ENCODE results near the gene ZRANB2. TPM values are rescaled to one million over a fixed set of nuclear protein-coding genes. Genes with fewer than 3 reads are reported as not detected.

The ZRANB2 gene
- total and polyA plus RNA-seq, 2 donors (not counting 1 experiment from before 2014, with no cell fraction given): 46.9 to 160 TPM

DNA sequence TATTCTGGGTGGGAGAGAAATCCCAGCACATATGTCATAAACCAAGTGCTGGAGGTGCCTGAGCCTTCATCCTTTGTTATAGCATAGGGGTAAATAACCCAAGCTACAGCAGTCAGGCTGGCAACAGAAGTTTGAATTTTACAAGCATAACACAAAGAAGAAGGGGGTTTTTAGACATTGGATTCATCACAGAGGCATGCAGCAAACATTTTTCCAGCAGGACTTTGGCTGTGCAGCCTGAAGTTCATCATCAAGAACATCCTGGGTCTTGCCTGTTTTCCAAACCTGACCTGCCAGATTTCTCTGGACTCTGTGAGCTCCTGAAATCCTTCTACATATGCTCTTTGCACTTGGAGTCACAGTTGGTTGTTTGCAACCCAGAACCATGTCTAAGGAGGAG, 49.4 kb downstream of the ZRANB2 start:
- Histone ChIP-seq H3K4me2 (replicated peaks; ENCODE audit: low read depth, low read length, poor library complexity, severe bottlenecking) (no peak overlapping the region), H4K20me1 (ENCODE audit: control insufficient read depth, insufficient read depth, low read length, poor library complexity, severe bottlenecking) (no peaks in the 10 kb centered on the region), H3K36me3 (replicated peaks in 1 of 2; ENCODE audit: control extremely low read depth in 1 of 2, control insufficient read depth in 1 of 2, extremely low read depth in 1 of 2, insufficient read depth in 2 of 2, low read length in 1 of 2) (no peaks in the 10 kb centered on the region), H3K27ac (ENCODE audit: low read length in 2 of 2) (no peak overlapping the region), H3K27me3 (replicated peaks in 1 of 4; ENCODE audit: control extremely low read depth in 1 of 4, control insufficient read depth in 3 of 4, insufficient read depth in 4 of 4, low read length in 3 of 4) (peaks cover 0 to 10% (median 3%) of the 10 kb centered on the region in 4 experiments), H3K4me1 (ENCODE audit: control insufficient read depth in 2 of 2, insufficient read depth in 2 of 2, low read length in 2 of 2) (no peaks in the 10 kb centered on the region), H3K9me3 (ENCODE audit: control extremely low read depth in 1 of 3, control insufficient read depth in 2 of 3, insufficient read depth in 1 of 3, low read length in 2 of 3) (no peaks in the 10 kb centered on the region), H3K79me2 (ENCODE audit: control insufficient read depth, insufficient read depth, low read length) (no peaks in the 10 kb centered on the region), H2AFZ (ENCODE audit: insufficient read depth, low read depth, low read length, poor library complexity, severe bottlenecking) (no peak overlapping the region), H3K4me3 (ENCODE audit: control extremely low read depth in 1 of 5, extremely low read depth in 1 of 5, insufficient read depth in 1 of 5, low read depth in 2 of 5, low read length in 4 of 5) (no peak overlapping the region), H3K9ac (ENCODE audit: low read length) (no peak overlapping the region)
- ATAC-seq (ENCODE audit: low read depth) (no peak), DNase-seq (no peak)
- Mint-ChIP-seq H3K4me3 (no peak overlapping the region), H3K27ac (no peak overlapping the region), H3K27me3 (peaks cover 29% of the 10 kb centered on the region), H3K9me3 (ENCODE audit: insufficient read depth) (no peaks in the 10 kb centered on the region), H3K4me1 (no peaks in the 10 kb centered on the region)
- TF ChIP-seq, protein P1, sequence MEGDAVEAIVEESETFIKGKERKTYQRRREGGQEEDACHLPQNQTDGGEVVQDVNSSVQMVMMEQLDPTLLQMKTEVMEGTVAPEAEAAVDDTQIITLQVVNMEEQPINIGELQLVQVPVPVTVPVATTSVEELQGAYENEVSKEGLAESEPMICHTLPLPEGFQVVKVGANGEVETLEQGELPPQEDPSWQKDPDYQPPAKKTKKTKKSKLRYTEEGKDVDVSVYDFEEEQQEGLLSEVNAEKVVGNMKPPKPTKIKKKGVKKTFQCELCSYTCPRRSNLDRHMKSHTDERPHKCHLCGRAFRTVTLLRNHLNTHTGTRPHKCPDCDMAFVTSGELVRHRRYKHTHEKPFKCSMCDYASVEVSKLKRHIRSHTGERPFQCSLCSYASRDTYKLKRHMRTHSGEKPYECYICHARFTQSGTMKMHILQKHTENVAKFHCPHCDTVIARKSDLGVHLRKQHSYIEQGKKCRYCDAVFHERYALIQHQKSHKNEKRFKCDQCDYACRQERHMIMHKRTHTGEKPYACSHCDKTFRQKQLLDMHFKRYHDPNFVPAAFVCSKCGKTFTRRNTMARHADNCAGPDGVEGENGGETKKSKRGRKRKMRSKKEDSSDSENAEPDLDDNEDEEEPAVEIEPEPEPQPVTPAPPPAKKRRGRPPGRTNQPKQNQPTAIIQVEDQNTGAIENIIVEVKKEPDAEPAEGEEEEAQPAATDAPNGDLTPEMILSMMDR (IDR thresholded peaks at IDR 0.05): no peak
- TF ChIP-seq EZH2 (IDR thresholded peaks at IDR 0.05; ENCODE audit: borderline replicate concordance, insufficient read depth, low read depth, low read length, poor library complexity, severe bottlenecking): no peak
- intact Hi-C loops (cut with micrococcal nuclease): no loop called here
- CTCF ChIA-PET: no interaction called here
- POLR2A ChIA-PET: no interaction called here

DNA sequence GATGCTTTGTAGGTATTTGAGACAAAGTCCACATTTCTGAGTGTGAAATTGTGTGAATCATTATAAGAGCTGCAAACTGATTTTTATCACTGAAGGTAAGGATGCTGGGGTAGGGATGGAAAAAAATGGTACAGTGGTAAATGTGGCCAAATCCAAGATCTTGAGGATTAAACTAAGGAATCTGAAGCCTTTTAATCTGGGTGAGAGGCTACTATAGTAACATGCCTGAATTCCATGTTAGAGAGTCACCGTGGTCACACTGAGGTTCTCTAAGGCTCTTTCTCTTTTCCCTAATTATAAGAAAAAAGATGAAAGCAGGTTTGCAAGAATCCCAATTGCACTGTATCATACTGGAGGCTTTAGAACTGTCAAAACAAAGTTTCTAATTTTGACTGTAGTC, 50.8 kb downstream of the ZRANB2 start:
- Histone ChIP-seq H4K20me1 (ENCODE audit: control insufficient read depth, insufficient read depth, low read length, poor library complexity, severe bottlenecking) (no peaks in the 10 kb centered on the region), H2AFZ (ENCODE audit: insufficient read depth, low read depth, low read length, poor library complexity, severe bottlenecking) (no peak overlapping the region), H3K4me1 (ENCODE audit: control insufficient read depth in 2 of 2, insufficient read depth in 2 of 2, low read length in 2 of 2) (no peaks in the 10 kb centered on the region), H3K9ac (ENCODE audit: low read length) (no peak overlapping the region), H3K79me2 (ENCODE audit: control insufficient read depth, insufficient read depth, low read length) (no peaks in the 10 kb centered on the region), H3K9me3 (ENCODE audit: control extremely low read depth in 1 of 3, control insufficient read depth in 2 of 3, insufficient read depth in 1 of 3, low read length in 2 of 3) (no peaks in the 10 kb centered on the region), H3K27ac (ENCODE audit: low read length in 2 of 2) (no peak overlapping the region), H3K36me3 (replicated peaks in 1 of 2; ENCODE audit: control extremely low read depth in 1 of 2, control insufficient read depth in 1 of 2, extremely low read depth in 1 of 2, insufficient read depth in 2 of 2, low read length in 1 of 2) (no peaks in the 10 kb centered on the region), H3K27me3 (replicated peaks in 1 of 4; ENCODE audit: control extremely low read depth in 1 of 4, control insufficient read depth in 3 of 4, insufficient read depth in 4 of 4, low read length in 3 of 4) (peaks cover 0 to 10% (median 3%) of the 10 kb centered on the region in 4 experiments), H3K4me2 (replicated peaks; ENCODE audit: low read depth, low read length, poor library complexity, severe bottlenecking) (no peak overlapping the region), H3K4me3 (ENCODE audit: control extremely low read depth in 1 of 5, extremely low read depth in 1 of 5, insufficient read depth in 1 of 5, low read depth in 2 of 5, low read length in 4 of 5) (no peak overlapping the region)
- Mint-ChIP-seq H3K9me3 (ENCODE audit: insufficient read depth) (no peaks in the 10 kb centered on the region), H3K4me1 (no peaks in the 10 kb centered on the region), H3K27ac (no peak overlapping the region), H3K27me3 (peaks cover 19% of the 10 kb centered on the region), H3K4me3 (no peak overlapping the region)
- ATAC-seq (ENCODE audit: low read depth): no peak
- no peak for DNase-seq
- TF ChIP-seq, protein P1 (IDR thresholded peaks at IDR 0.05): no peak
- TF ChIP-seq EZH2 (IDR thresholded peaks at IDR 0.05; ENCODE audit: borderline replicate concordance, insufficient read depth, low read depth, low read length, poor library complexity, severe bottlenecking): no peak
- CTCF ChIA-PET: no interaction called here
- POLR2A ChIA-PET: no interaction called here
- intact Hi-C loops (cut with micrococcal nuclease): no loop called here
- no CpG with 5 or more reads among the region's 1 CpG for WGBS (ENCODE audit: insufficient coverage)

Measured in B cell (primary cell).